GM21381 (cell line): ENCODE data around the gene LRRC8B.
"Not testable (repeated sequence)": the region's sequence is repeated elsewhere in the genome, so short reads cannot be mapped to it uniquely, and the experiment has no call there.

Experiments used
- ATAC-seq: cut with Tn5 transposase; IDR thresholded peaks from one replicate; pipeline ENCODE4 v1.9.1; 2021; ENCODE audit warnings: mild to moderate bottlenecking, moderate library complexity; ENCODE audit not compliant: unreplicated experiment

The LRRC8B gene

DNA sequence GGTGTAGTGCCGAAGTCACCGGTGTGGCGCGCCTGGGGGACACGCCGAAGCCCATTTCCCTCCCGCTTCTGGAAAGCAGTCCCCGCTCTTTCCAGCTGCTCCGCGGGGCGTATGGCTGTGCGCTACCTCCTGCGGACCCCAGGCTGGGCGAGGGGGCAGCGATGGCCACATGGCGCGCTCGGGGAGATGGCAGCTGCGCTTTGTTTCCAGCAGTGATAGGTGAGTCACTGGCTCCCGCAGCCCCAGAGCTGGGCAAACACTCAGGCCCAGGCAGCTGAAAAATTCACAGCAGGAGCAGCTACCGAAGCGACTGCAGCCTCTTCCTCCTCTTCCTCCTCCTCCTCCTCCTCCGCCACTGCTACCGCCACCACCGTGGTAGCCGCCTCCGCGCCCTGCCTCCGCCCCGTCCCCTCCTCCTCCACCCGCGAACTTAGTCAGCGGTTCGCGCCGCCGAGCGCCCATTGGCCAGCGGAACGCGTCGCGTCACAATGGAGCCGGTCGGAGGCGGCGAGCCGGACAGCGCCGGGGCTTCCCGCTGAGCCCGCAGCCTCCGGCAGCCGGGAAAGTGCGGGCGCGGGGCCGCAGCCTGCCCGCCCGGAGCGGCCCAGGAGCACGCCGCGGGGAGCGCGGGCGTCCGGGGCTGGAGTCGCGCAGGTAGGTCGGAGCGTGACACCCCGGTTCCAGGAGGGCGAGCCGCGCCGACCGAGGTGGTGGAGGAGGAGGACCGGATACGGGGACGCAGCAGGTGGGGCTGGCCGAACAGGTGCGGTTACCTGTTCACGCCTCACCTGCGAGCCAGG, at the start of gene LRRC8B:
TSS of gene LRRC8B (plus strand) at position 461 of the 800 bp plus-strand sequence. CDS start 57,822 bp downstream, outside the sequence.
- ATAC-seq: peak; percentile 87

DNA sequence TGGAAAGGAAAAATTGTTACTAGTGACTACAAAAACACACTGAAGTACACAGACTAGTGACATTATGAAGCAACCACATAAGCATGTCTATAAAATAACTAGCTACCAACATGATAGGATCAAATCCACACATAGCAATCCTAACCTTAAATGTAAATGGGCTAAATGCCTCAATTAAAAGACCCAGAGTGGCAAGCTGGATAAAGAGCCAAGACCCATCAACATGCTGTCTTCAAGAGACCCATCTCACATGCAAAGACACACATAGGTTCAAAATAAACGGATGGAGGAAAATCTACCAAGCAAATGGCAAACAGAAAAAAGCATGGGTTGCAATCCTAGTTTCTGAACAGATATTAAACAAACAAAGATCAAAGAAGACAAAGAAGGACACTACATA, 49.4 kb upstream of the LRRC8B start:
- ATAC-seq: no peak

DNA sequence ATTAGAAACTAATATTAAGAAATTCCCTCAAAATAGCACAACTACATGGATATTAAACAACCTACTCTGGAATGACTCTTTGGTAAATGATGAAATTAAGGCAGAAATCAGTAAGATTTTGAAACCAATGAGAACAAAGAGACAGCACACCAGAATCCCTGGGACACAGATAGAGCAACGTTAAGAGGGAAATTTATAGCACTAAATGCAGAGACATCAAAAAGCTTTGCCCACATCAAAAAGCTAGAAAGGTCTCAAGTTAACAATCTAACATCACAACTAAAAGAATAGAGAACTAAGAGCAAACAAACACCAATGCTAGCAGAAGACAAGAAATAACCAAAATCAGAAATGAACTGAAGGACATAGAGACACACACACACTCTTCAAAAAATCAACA, 48.6 kb upstream of the LRRC8B start:
- ATAC-seq: no peak

DNA sequence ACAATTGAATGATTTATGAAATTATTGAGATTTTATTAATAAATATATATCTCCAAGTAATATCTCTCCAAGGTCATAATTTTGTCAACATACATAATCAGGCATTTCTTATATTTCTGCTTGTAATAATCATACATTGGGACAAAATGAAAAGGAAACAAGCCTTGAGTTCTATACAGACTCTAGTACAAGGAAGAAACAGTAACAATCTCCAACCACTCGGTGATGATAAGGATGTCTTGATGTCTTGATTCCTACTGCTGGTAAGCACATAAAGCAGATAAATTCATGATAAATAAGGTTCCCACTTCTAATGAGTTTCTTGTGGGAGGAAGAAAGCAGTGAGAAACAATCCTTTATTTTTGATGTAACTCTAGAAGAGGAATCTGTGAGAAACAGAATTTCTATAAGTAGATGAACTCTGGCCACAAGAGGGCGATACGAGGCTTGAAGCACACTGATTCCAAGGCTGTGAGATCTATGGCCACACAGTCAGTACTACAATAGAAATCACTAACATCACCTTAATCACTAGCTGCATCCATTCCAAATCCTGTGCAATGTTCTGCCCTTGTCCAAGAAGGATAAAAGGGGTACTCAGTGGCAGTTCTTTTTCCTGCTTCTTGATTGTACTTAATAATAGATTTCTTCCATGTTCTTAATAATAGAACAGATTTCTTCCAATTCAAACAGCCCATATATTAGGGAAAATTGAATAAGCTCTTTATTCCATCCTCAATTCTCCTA, 41.4 kb upstream of the LRRC8B start:
- no peak for ATAC-seq

DNA sequence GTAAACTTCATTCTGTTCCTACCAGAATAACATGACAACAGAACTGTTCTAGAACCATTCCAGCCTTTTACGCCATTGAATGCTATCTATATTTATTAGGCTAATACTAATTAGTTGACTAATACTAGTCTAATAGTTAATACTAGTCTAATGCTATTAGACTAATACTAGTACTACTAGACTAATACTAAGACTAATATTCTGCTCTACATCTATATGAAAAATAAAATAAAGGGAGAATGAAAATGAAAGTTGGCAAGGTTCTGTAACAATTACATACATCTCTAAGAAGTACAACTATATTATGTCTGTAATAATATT, 40.9 kb upstream of the LRRC8B start:
- ATAC-seq: no peak

DNA sequence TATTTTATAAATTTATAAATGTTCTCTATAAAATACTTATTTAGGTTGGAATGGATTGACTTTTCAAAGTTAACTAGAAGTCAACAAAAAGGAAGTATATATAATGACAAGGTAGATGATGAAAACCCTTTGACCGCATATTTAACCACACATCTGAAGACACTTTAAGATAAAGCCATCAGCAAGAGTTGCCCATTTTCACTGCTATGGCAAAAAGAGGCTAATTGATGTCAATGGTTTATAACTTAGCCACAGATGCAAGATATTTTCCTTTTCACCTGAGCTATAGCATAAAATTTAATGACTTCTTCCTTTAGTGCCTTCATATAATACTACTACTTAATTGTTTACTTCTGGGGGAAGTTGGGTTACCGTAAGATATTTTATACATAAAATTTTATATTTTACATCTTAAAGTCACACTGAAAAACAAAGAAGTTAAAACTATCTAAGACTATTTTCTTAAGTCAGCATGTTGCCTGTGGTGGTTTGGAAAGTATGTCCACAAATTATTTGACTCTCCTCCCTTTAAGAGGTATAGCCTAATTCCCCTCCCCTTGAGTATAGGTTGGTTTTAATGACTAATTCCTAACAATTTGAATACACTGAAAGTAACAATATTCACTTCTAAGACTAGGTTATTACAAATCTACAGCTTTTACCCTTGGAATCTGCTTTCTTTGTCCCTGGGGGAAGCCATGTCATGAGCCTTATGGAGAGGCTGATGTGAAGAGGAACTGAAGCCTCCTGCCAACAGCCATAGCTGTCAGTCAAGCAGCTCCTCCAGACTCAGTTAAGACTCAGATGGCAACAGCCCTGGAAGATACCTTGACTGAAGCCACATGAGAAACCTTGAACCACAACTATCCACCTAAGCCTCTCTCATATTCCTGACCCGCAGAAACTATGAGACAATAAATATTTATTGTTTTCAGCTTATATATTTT, 40.3 kb upstream of the LRRC8B start:
- no peak for ATAC-seq

DNA sequence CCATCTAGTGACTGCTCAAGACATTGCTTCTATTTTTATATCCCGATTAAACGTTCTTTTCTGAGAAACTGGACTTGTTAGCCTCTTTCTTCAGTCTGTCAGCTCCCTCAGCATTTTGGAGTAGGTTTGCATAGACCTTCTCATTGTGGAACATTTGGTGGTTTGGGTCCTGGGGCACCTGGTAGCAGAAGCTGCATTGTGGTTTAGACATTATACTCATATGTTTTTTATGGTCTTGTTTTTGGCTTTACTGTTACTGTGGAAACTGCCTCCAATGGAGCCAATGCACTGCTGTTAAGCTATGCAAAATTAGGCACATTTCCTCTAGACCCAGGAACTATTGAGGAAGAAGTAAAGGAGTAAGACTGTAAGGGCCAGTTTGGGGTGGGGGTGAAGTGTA, 36.7 kb upstream of the LRRC8B start:
- ATAC-seq: no peak

DNA sequence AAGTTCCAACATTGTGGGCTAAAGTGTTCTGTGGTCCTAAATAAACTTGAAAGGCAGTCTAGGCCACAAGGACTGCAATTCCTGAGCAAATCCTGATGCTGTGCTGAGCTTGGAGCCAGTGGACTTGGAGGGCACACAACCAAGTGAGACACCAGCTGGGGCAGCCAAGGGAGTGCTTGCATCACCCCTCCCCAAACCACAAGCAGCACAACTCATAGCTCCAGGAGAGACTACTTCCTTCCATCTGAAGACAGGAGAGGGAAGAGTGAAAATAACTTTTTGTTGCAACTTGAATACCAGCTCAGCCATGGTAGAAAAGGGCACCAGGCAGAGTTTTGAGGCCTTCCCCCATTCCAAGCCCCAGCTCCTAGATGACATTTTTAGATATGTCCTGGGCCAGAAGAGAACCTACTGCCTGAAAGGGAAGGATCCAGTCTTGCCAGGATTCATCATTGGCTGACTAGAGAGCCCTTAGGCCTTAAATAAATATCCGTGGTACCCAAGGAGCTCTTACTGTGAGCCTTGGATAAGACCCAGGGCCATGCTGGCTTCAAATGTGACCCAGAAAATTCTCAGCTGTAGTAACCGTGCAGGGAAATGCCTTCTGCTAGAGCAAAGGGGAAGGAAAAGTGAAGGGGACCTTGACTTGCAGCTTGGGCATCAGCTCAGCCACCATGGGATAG, 35.4 kb upstream of the LRRC8B start:
- ATAC-seq: no peak

DNA sequence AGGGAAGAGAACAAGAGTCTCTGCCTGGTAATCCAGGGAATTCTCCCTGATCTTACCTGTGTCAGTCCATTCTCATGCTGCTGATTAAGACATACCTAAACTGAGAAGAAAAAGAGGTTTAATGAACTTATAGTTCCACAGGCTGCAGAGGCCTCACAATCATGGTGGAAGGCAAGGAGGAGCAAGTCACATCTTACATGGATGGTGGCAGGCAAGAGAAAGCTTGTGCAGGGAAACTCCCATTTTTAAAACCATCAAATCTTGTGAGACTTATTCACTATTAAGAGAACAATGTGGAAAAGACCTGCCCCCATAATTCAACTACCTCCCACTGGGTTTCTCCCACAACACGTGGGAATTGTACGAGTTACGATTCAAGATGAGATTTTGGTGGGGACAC, 34.2 kb upstream of the LRRC8B start:
- no peak for ATAC-seq

DNA sequence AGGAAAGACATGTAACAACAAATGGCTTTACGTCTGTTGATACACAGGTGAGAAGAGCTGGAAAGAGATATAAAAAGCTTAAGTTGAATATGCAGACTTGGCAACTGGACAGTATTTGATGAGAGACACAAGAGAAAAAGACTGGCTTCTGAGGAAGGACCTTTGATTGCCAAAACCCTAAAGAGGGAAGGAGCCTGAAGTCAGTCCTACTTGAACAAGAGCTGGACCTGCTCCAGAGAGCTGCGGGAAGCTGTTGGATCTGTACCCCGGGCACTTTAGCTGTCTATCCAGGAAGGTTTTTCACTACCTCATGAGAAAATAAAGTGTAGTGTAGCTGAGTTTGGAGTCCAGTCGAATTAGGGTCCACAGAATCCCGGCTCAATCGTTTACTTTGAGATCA, 25.3 kb upstream of the LRRC8B start:
- ATAC-seq: no peak

DNA sequence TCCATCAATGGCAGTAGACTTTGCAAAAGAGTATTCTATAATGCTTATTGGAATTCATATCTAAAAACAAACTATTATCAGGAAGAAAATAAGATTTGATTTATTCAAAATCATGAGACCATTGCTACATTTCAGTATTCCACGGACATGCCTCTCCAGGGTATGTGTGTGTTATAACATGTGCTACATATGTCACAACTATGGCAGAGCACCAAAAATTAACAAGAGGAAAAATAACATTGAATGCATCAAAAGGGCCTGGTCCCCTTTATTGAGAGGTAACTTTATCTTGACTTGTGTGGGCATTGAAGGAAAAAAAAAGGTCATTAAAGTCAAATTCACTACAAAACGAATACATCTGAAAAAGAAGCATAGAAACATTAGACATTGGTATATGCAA, 22.6 kb upstream of the LRRC8B start:
- no peak for ATAC-seq

DNA sequence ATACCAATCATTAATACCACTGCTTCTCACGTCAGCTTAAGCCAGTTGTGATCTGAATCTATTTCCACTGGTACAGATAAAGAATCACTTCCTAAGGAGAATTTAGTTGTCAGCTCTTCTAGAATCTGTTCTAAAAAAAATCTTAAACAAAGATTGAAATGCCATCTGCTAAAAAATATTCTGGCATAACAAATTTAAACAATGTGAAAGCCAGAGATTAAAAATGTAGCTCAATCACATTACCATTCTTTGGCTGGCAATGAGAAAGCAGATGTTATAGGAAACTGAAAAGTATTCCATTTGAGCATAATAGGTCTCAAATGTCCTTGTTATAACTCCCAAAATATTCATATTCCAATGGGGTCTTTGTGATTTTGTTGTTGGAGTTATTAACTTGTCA, 21.7 kb upstream of the LRRC8B start:
- ATAC-seq: no peak

DNA sequence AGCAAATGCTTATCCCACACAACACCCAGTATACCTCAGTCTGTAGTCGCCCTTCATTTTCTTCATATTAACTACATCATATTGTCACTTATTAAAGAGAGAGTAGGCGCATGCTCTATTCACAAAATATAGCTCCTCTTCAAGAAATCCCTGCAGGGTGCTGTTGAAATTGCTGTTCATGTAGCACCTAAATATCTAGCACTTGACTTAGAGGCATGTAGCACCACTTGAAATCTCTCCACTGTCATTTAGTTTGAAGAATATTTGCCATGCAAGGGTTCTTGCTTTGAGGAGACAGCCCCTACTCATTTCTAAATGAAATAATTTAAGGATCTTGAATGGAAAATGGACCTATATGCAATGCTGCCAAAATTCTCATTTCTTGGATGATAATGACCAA, 20.9 kb upstream of the LRRC8B start:
- no peak for ATAC-seq

DNA sequence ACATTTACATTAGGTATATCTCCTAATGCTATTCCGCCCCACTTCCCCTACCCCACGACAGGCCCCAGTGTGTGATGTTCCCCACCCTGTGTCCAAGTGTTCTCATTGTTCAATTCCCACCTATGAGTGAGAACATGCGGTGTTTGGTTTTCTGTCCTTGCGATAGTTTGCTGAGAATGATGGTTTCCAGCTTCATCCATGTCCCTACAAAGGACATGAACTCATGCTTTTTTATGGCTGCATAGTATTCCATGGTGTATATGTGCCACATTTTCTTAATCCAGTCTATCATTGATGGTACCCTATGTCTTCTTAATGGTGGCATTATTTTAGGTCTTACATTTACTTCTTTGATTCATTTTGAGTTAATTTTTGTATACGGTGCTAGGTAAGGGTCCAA, 14.6 kb upstream of the LRRC8B start:
- ATAC-seq: not testable (repeated sequence)

DNA sequence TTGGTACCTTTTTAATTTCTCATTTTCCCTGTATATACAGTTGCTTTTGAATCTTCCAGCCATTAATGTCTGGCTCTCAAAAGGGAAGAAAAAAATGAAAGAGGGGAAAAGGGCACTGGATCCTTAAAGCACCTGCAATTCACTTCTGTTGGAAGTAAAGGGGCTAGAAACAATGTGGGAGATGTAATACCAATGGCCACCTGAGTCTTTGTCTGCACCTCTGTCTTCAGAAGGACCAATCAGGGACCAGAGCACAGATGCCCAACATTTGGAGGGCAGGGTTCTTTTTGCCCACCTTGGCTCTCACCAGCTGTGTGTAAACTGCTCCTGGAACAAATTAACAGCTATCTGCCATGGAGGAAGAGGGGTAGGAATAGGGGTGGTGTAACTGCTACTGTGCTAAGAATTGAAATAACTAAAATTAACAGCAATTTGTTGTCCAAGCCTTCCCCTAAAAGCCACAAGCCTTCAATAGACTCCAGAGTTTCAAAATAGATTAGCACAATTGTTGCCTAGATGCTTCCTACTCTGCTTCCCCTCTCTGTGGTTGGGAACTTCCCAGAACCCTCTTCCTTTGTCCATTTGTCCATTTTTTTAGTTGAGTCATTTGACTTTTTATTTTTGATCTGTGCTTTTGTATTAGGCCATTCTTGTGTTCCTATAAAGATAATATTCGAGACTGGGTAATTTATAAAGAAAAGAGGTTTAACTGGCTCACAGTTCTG, 11.5 kb upstream of the LRRC8B start:
- no peak for ATAC-seq

DNA sequence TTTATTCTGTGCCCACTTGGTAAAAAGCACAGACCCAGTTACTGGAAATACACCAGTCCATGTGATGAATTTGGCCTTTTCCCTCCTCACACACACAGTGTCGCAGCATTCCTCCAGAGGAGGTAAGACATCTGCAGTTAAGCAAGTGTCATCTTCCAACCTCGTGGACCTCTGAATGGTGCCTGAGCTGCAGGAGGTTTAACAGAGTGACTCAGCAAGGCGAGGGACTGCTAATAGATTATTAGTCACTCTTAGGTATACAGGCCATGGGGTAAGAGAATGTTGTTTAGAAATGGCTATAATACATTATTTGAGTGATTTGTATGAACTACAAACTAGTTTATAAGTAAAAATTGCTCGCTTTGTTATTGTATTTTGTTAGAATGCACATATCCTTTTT, 8.6 kb upstream of the LRRC8B start:
- ATAC-seq: no peak

DNA sequence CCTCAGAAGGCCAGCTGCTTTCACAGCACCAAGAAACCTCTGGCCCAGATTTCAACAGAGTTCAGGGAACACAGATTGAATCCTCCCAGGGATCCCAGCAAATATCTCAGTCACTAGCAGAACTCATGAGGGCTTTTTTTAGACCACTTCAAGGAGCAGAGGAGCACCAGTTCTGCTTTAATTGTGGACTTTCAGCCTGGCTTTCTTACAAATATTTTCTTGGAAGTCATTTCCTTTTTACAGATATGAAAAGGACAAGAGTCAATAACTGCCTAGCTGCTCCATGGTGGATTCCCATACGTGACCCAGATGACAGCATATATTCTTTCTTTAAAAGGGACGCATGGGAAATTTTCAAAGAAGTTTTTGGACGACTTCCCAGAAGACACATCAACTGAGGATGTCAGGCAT, 6.4 kb upstream of the LRRC8B start:
- no peak for ATAC-seq

DNA sequence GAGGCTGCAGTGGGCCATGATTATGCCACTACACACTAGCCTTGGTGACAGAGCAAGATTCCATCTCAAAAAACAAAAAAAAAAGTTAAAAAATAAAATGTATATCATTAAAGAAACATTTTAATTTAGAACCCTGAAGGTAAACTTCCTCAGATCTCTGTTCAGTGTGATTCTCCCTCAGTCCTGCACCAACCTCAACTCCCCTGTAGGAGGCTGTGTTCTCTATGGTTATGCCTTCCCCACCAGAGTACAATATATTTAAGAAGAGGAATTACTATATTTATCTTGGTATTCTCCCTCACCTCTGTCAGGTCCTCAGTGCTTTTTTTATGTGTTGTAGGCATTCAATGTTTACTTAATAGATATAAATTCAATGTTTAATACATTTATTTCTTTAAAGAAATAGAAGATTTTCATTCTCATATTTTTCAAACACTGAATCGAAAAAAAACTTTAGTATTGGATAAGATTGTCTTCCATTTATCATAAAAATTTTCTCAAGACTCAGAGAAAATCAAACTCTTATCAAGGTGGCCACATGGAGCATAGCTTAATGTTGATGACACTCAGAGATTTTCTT, 4.8 kb upstream of the LRRC8B start:
- peak; percentile 42 for ATAC-seq

DNA sequence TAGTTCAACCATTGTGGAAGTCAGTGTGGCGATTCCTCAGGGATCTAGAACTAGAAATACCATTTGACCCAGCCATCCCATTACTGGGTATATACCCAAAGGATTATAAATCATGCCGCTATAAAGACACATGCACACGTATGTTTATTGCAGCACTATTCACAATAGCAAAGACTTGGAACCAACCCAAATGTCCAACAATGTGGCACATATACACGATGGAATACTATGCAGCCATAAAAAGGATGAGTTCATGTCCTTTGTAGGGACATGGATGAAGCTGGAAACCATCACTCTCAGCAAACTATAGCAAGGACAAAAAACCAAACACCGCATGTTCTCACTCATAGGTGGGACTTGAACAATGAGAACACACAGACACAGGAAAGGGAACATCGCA, 2.7 kb upstream of the LRRC8B start:
- ATAC-seq: not testable (repeated sequence)
